Measurements from ENCODE around the gene ABHD16B. TPM values are rescaled to one million over a fixed set of nuclear protein-coding genes. Genes with fewer than 3 reads are reported as not detected.

Gene ABHD16B
- total and polyA plus RNA-seq, 2 donors (not counting 1 experiment from before 2014, with no cell fraction given) = not detected

- 89% methylated on average over 8 of the region's 8 CpGs for WGBS (ENCODE audit: insufficient coverage)
- POLR2A ChIA-PET = no interaction called here
- intact Hi-C loops (cut with micrococcal nuclease) = no loop called here
- Histone ChIP-seq H3K9ac (ENCODE audit: low read length) (no peak overlapping the region), H3K9me3 (ENCODE audit: control extremely low read depth in 1 of 3, control insufficient read depth in 2 of 3, insufficient read depth in 1 of 3, low read length in 2 of 3) (peaks cover 0 to 2% (median 0%) of the 10 kb centered on the region in 3 donors), H3K4me1 (ENCODE audit: control insufficient read depth in 2 of 2, insufficient read depth in 2 of 2, low read length in 2 of 2) (no peaks in the 10 kb centered on the region), H2AFZ (ENCODE audit: insufficient read depth, low read depth, low read length, poor library complexity, severe bottlenecking) (no peak overlapping the region), H3K27me3 (replicated peaks in 1 of 4; ENCODE audit: control extremely low read depth in 1 of 4, control insufficient read depth in 3 of 4, insufficient read depth in 4 of 4, low read length in 3 of 4) (peaks cover 0 to 5% (median 1%) of the 10 kb centered on the region in 4 experiments), H3K79me2 (ENCODE audit: control insufficient read depth, insufficient read depth, low read length) (no peaks in the 10 kb centered on the region), H3K36me3 (replicated peaks in 1 of 2; ENCODE audit: control extremely low read depth in 1 of 2, control insufficient read depth in 1 of 2, extremely low read depth in 1 of 2, insufficient read depth in 2 of 2, low read length in 1 of 2) (no peaks in the 10 kb centered on the region), H4K20me1 (ENCODE audit: control insufficient read depth, insufficient read depth, low read length, poor library complexity, severe bottlenecking) (no peaks in the 10 kb centered on the region), H3K4me3 (ENCODE audit: control extremely low read depth in 1 of 5, extremely low read depth in 1 of 5, insufficient read depth in 1 of 5, low read depth in 2 of 5, low read length in 4 of 5) (no peak overlapping the region), H3K27ac (ENCODE audit: low read length in 2 of 2) (no peak overlapping the region), H3K4me2 (replicated peaks; ENCODE audit: low read depth, low read length, poor library complexity, severe bottlenecking) (no peak overlapping the region)
- Mint-ChIP-seq H3K4me1 (no peaks in the 10 kb centered on the region), H3K4me3 (no peak overlapping the region), H3K27ac (no peak overlapping the region), H3K9me3 (ENCODE audit: insufficient read depth) (no peaks in the 10 kb centered on the region), H3K27me3 (peaks cover 22% of the 10 kb centered on the region)
- DNase-seq (no peak), ATAC-seq (ENCODE audit: low read depth) (no peak)
- TF ChIP-seq, protein P1, sequence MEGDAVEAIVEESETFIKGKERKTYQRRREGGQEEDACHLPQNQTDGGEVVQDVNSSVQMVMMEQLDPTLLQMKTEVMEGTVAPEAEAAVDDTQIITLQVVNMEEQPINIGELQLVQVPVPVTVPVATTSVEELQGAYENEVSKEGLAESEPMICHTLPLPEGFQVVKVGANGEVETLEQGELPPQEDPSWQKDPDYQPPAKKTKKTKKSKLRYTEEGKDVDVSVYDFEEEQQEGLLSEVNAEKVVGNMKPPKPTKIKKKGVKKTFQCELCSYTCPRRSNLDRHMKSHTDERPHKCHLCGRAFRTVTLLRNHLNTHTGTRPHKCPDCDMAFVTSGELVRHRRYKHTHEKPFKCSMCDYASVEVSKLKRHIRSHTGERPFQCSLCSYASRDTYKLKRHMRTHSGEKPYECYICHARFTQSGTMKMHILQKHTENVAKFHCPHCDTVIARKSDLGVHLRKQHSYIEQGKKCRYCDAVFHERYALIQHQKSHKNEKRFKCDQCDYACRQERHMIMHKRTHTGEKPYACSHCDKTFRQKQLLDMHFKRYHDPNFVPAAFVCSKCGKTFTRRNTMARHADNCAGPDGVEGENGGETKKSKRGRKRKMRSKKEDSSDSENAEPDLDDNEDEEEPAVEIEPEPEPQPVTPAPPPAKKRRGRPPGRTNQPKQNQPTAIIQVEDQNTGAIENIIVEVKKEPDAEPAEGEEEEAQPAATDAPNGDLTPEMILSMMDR (IDR thresholded peaks at IDR 0.05) = no peak
- TF ChIP-seq EZH2 (IDR thresholded peaks at IDR 0.05; ENCODE audit: borderline replicate concordance, insufficient read depth, low read depth, low read length, poor library complexity, severe bottlenecking) = no peak
- CTCF ChIA-PET = no interaction called here
These were observed 39.5 kb upstream of the ABHD16B start for GRCh38 chr20:63821811-63822210.

- Mint-ChIP-seq H3K4me3 (no peak overlapping the region), H3K4me1 (no peaks in the 10 kb centered on the region), H3K27me3 (peaks cover 25% of the 10 kb centered on the region), H3K27ac (no peak overlapping the region), H3K9me3 (ENCODE audit: insufficient read depth) (no peaks in the 10 kb centered on the region)
- Histone ChIP-seq H3K4me3 (ENCODE audit: control extremely low read depth in 1 of 5, extremely low read depth in 1 of 5, insufficient read depth in 1 of 5, low read depth in 2 of 5, low read length in 4 of 5) (no peak overlapping the region), H3K9me3 (ENCODE audit: control extremely low read depth in 1 of 3, control insufficient read depth in 2 of 3, insufficient read depth in 1 of 3, low read length in 2 of 3) (peaks cover 0 to 4% (median 0%) of the 10 kb centered on the region in 3 donors), H3K36me3 (replicated peaks in 1 of 2; ENCODE audit: control extremely low read depth in 1 of 2, control insufficient read depth in 1 of 2, extremely low read depth in 1 of 2, insufficient read depth in 2 of 2, low read length in 1 of 2) (no peaks in the 10 kb centered on the region), H3K79me2 (ENCODE audit: control insufficient read depth, insufficient read depth, low read length) (no peaks in the 10 kb centered on the region), H2AFZ (ENCODE audit: insufficient read depth, low read depth, low read length, poor library complexity, severe bottlenecking) (no peak overlapping the region), H3K27me3 (replicated peaks in 1 of 4; ENCODE audit: control extremely low read depth in 1 of 4, control insufficient read depth in 3 of 4, insufficient read depth in 4 of 4, low read length in 3 of 4) (peaks cover 0 to 9% (median 3%) of the 10 kb centered on the region in 4 experiments), H3K4me2 (replicated peaks; ENCODE audit: low read depth, low read length, poor library complexity, severe bottlenecking) (no peak overlapping the region), H3K4me1 (ENCODE audit: control insufficient read depth in 2 of 2, insufficient read depth in 2 of 2, low read length in 2 of 2) (no peaks in the 10 kb centered on the region), H4K20me1 (ENCODE audit: control insufficient read depth, insufficient read depth, low read length, poor library complexity, severe bottlenecking) (no peaks in the 10 kb centered on the region), H3K27ac (ENCODE audit: low read length in 2 of 2) (no peak overlapping the region), H3K9ac (ENCODE audit: low read length) (no peak overlapping the region)
- no peak for ATAC-seq (ENCODE audit: low read depth)
- ChIA-PET CTCF (no interaction called here), POLR2A (no interaction called here)
- 90% methylated on average over 15 of the region's 15 CpGs for WGBS (ENCODE audit: insufficient coverage)
- DNase-seq = no peak
- intact Hi-C loops (cut with micrococcal nuclease) = no loop called here
- TF ChIP-seq, protein P1 (IDR thresholded peaks at IDR 0.05) = no peak
- TF ChIP-seq EZH2 (IDR thresholded peaks at IDR 0.05; ENCODE audit: borderline replicate concordance, insufficient read depth, low read depth, low read length, poor library complexity, severe bottlenecking) = no peak
These were observed 39.0 kb upstream of the ABHD16B start for GRCh38 chr20:63822276-63822696.
